Measurements from ENCODE around the gene SRBD1. TPM values are rescaled to one million over a fixed set of nuclear protein-coding genes. Genes with fewer than 3 reads are reported as not detected.

SRBD1 gene
- total RNA-seq, 1 experiment from 2014 or later = 20.6 TPM

DNA sequence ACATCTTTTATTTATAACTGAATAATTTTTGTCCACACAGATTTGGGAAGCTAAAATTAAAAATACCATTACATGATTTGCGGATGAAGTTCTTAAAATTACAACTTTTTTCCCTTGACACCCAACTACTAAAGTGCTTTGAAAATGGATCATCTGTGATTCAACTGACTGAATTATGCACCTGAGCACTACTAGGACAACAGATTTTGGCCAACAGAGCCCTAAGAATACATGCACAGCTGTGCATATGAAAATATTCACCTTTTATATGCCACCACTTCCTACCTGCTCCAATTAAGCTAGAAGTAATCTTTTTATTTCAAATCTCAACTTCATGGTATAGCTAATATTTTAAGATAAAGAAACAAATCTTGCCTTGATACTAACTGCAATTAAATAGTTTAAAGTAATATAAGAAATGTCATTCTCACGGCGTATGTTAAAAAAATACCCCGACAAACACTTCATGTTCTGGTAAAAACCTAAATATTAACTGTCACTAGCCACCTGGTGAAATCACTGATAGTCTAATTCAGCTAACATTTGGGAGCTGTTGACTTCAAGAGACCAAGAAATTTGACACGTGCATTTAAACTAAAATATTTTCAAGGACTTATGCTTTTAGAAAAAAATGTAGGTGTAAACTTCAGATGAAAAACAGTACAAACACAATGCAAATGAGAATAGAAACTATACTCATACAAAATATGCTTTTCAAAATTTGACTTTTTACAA is 153.7 kb downstream of the SRBD1 start:
- no peak for ATAC-seq

More for the DNA sequence above, 153.7 kb downstream of the SRBD1 start:
- Histone ChIP-seq H2AFZ (ENCODE audit: low read depth, low read length, poor library complexity, severe bottlenecking) (no peak overlapping the region), H3K9me2 (ENCODE audit: insufficient read depth) (no peaks in the 10 kb centered on the region), H3K27ac (ENCODE audit: low read depth, low read length) (no peak overlapping the region), H3K4me1 (ENCODE audit: control insufficient read depth in 1 of 2, insufficient read depth in 2 of 2, low read length in 2 of 2) (peaks cover 3 to 12% of the 10 kb centered on the region in 2 experiments; a peak in 2 of 4 replicates), H3K9ac (ENCODE audit: low read length) (no peak overlapping the region), H3K4me2 (ENCODE audit: low read length) (no peak overlapping the region), H3K4me3 (replicated peaks in 1 of 2; ENCODE audit: low read depth in 1 of 2, low read length in 2 of 2) (no peak overlapping the region), H3K27me3 (ENCODE audit: insufficient read depth, low read length) (no peaks in the 10 kb centered on the region), H3K9me3 (ENCODE audit: control insufficient read depth in 1 of 2, insufficient read depth in 1 of 2, low read depth in 1 of 2, low read length in 2 of 2) (no peaks in the 10 kb centered on the region), H4K20me1 (ENCODE audit: insufficient read depth) (no peaks in the 10 kb centered on the region), H3K36me3 (ENCODE audit: control insufficient read depth in 1 of 2, insufficient read depth in 2 of 2, low read length in 2 of 2) (no peaks in the 10 kb centered on the region), H3K79me2 (ENCODE audit: insufficient read depth, low read length) (no peaks in the 10 kb centered on the region)
- CTCF ChIA-PET = no interaction called here
- no peak for DNase-seq (ENCODE audit: low read depth, low spot score)
- intact Hi-C loops (cut with micrococcal nuclease) = no loop called here
- POLR2A ChIA-PET = no interaction called here
- no TSS peak for BruUV-seq (replicated peaks)
- RAD21 ChIA-PET (ENCODE audit: low non-redundant PET in 1 of 2, low total read pairs in 2 of 2, uncharacterized antibody in 2 of 2, unreplicated experiment in 2 of 2) = no interaction called here
- TF ChIP-seq RAD21 (IDR thresholded peaks at IDR 0.05; ENCODE audit: low read depth) = no peak
- no peak for TF ChIP-seq TCF7L2 (IDR thresholded peaks at IDR 0.05; ENCODE audit: borderline replicate concordance, extremely low read depth, insufficient read depth, insufficient read length)
- no peak for TF ChIP-seq ZFX (IDR thresholded peaks at IDR 0.05)
- TF ChIP-seq, protein P1, sequence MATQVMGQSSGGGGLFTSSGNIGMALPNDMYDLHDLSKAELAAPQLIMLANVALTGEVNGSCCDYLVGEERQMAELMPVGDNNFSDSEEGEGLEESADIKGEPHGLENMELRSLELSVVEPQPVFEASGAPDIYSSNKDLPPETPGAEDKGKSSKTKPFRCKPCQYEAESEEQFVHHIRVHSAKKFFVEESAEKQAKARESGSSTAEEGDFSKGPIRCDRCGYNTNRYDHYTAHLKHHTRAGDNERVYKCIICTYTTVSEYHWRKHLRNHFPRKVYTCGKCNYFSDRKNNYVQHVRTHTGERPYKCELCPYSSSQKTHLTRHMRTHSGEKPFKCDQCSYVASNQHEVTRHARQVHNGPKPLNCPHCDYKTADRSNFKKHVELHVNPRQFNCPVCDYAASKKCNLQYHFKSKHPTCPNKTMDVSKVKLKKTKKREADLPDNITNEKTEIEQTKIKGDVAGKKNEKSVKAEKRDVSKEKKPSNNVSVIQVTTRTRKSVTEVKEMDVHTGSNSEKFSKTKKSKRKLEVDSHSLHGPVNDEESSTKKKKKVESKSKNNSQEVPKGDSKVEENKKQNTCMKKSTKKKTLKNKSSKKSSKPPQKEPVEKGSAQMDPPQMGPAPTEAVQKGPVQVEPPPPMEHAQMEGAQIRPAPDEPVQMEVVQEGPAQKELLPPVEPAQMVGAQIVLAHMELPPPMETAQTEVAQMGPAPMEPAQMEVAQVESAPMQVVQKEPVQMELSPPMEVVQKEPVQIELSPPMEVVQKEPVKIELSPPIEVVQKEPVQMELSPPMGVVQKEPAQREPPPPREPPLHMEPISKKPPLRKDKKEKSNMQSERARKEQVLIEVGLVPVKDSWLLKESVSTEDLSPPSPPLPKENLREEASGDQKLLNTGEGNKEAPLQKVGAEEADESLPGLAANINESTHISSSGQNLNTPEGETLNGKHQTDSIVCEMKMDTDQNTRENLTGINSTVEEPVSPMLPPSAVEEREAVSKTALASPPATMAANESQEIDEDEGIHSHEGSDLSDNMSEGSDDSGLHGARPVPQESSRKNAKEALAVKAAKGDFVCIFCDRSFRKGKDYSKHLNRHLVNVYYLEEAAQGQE (IDR thresholded peaks at IDR 0.05; ENCODE audit: low read depth) = no peak
- TF ChIP-seq, protein P2, sequence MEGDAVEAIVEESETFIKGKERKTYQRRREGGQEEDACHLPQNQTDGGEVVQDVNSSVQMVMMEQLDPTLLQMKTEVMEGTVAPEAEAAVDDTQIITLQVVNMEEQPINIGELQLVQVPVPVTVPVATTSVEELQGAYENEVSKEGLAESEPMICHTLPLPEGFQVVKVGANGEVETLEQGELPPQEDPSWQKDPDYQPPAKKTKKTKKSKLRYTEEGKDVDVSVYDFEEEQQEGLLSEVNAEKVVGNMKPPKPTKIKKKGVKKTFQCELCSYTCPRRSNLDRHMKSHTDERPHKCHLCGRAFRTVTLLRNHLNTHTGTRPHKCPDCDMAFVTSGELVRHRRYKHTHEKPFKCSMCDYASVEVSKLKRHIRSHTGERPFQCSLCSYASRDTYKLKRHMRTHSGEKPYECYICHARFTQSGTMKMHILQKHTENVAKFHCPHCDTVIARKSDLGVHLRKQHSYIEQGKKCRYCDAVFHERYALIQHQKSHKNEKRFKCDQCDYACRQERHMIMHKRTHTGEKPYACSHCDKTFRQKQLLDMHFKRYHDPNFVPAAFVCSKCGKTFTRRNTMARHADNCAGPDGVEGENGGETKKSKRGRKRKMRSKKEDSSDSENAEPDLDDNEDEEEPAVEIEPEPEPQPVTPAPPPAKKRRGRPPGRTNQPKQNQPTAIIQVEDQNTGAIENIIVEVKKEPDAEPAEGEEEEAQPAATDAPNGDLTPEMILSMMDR (IDR thresholded peaks at IDR 0.05 in 2 of 3, conservative IDR thresholded peaks at IDR 0.05 in 1 of 3; ENCODE audit: borderline replicate concordance in 1 of 3, insufficient read depth in 1 of 3, low read depth in 2 of 3, low read length in 2 of 3) = no peak
- no peak for TF ChIP-seq SP1 (IDR thresholded peaks at IDR 0.05; ENCODE audit: low read depth)
- TF ChIP-seq EGR1 (IDR thresholded peaks at IDR 0.05; ENCODE audit: low read depth) = no peak
- TF ChIP-seq ELF1 (IDR thresholded peaks at IDR 0.05; ENCODE audit: borderline replicate concordance, low read depth) = no peak
- no peak for TF ChIP-seq FOSL1 (IDR thresholded peaks at IDR 0.05; ENCODE audit: low read depth)
- TF ChIP-seq POLR2AphosphoS5 (IDR thresholded peaks at IDR 0.05; ENCODE audit: low read depth, low read length) = no peak

Data from HCT116 (cell line).